OCI-LY3 (cell line): ENCODE measurements around the gene TIMM22.

Experiments used
- EZH2phosphoT487 ChIP-seq: fragments of 200-600 bp; shearing (Covaris generic); IDR thresholded peaks from 2 replicates; pipeline ENCODE4 v1.6.1; 2018; ENCODE audit warnings: antibody characterized with exemption, mixed run types, low read depth
- TF ChIP-seq, protein P1 (sequence below): fragments of 200-600, 300-600 bp; sonication (generic); IDR thresholded peaks from 2 replicates; pipeline ENCODE4 v1.5.1; 2014; ENCODE audit warnings: antibody characterized with exemption, low read length, low read depth

DNA sequence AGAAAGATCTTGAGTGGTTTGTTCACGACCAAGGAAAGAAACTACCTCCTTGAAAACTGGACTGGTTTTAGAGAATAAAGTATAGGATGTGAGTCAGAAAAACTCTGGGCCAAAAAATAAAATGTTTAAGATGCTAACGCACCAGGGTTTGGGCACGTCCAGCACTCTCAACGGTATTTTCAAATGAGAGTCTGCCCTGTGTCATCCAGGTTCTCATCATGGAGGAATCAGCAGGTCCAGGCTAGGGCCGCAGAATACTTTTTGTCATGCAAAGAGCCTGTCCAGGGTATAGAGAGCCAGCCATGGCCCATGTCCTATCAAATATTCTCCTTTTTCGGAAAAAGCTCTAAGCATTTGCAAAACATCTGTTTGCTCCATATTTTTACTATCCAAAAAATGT lies 19.8 kb upstream of the TIMM22 start:
- TF ChIP-seq, protein P1, sequence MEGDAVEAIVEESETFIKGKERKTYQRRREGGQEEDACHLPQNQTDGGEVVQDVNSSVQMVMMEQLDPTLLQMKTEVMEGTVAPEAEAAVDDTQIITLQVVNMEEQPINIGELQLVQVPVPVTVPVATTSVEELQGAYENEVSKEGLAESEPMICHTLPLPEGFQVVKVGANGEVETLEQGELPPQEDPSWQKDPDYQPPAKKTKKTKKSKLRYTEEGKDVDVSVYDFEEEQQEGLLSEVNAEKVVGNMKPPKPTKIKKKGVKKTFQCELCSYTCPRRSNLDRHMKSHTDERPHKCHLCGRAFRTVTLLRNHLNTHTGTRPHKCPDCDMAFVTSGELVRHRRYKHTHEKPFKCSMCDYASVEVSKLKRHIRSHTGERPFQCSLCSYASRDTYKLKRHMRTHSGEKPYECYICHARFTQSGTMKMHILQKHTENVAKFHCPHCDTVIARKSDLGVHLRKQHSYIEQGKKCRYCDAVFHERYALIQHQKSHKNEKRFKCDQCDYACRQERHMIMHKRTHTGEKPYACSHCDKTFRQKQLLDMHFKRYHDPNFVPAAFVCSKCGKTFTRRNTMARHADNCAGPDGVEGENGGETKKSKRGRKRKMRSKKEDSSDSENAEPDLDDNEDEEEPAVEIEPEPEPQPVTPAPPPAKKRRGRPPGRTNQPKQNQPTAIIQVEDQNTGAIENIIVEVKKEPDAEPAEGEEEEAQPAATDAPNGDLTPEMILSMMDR = no peak
- TF ChIP-seq EZH2phosphoT487 = no peak
